ENCODE data around the gene EDAR. TPM values are rescaled to one million over a fixed set of nuclear protein-coding genes. Genes with fewer than 3 reads are reported as not detected.
A peak's percentile ranks its signal among the peaks of the same experiment; 100 is the strongest.

The EDAR gene
- not detected for polyA plus RNA-seq (2013, experiment 1 of 2)
- not detected for polyA plus RNA-seq (2013, experiment 2 of 2)

DNA sequence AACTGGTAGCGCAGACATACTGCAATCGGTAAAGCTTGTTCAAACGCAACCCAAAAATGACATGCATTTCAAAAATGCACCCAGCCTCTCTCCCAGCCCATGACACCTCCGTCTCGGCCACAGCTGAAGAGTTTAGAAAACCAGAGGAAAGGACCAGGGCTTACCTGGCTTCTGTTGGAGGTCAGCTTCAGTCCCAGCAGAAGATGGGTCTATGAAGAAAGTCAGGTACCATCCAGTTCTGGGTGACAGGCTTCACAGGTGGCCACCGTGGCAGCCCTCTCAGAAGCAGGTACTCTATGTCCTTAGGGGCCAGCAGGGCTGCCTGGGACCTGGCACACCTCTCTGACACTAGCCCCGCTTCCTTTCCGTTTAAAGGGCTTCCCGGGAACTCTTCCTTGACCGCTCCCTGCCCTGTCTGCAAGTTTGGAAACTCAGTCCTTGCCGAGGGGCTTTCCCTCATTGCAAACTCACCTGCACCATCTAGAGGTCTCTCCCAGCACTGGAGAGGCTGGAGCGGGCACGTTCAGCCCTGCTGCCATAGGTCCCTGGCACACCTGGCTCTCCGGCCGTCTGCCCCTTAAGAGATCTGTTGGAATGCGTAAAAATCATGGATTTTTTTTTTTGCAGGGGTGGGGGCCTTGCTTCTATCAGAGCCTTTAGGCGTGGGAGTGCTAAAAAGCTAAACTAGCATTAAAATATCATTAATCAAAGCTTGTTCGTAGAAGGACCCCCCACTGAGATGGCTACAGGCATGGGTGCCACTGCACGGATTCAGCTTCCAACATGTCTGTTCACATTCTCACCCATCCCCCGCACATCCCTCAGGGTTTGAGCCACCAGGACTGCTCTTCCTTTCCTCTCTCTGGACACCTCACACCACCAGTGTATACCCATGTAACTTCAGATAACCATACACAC, at the start of gene EDAR:
EDAR (minus strand) TSS at position 425 of the 918 bp plus-strand sequence. CDS start 58,206 bp downstream, outside the sequence.
- H2AK5ac ChIP-seq (ENCODE audit: low read length, severe bottlenecking): peak within 1 kb of the TSS; percentile 15
- WGBS: 56% methylated on average over 20 of the region's 20 CpGs
- peaks cover 58 to 93% of the 10 kb centered on the region in 2 experiments for H3K27me3 ChIP-seq (ENCODE audit: control insufficient read depth in 1 of 2, insufficient read depth in 1 of 2, low read length in 2 of 2)
- no peak within 1 kb of the TSS for H4K91ac ChIP-seq (ENCODE audit: low read length)
- H3K4me3 ChIP-seq (ENCODE audit: insufficient read depth in 1 of 2, low read depth in 1 of 2, low read length in 2 of 2): no peak within 1 kb of the TSS
- no peak within 1 kb of the TSS for H3K18ac ChIP-seq (ENCODE audit: low read depth in 1 of 2, low read length in 2 of 2)
- H2BK15ac ChIP-seq (ENCODE audit: low read depth, poor library complexity, severe bottlenecking): no peak within 1 kb of the TSS
- H3K23ac ChIP-seq (ENCODE audit: low read length in 2 of 2): no peak within 1 kb of the TSS
- H2BK120ac ChIP-seq (ENCODE audit: low read depth, low read length): no peak within 1 kb of the TSS
- no peaks in the 10 kb centered on the region for H3K36me3 ChIP-seq (ENCODE audit: control insufficient read depth in 1 of 2, insufficient read depth in 2 of 2, low read depth in 1 of 2, low read length in 2 of 2)
- H2BK12ac ChIP-seq (ENCODE audit: low read length in 2 of 2): no peak within 1 kb of the TSS
- no peaks in the 10 kb centered on the region for H3K9me3 ChIP-seq (ENCODE audit: control insufficient read depth, low read length)
- H3K79me1 ChIP-seq (replicated peaks; ENCODE audit: low read length, poor library complexity, severe bottlenecking): no peaks in the 10 kb centered on the region
- H3K14ac ChIP-seq (ENCODE audit: low read length in 2 of 2): no peak within 1 kb of the TSS
- peak within 1 kb of the TSS; percentile 56 for H3K4me2 ChIP-seq (ENCODE audit: low read length, poor library complexity, severe bottlenecking)
- H3K4ac ChIP-seq (ENCODE audit: low read depth in 1 of 2, low read length in 2 of 2): no peak within 1 kb of the TSS
- H3K4me1 ChIP-seq (ENCODE audit: control insufficient read depth, insufficient read depth, low read depth, low read length): peaks cover 13% of the 10 kb centered on the region
- H2AFZ ChIP-seq (ENCODE audit: low read depth, low read length): no peak within 1 kb of the TSS
- peak; percentile 27 for DNase-seq
- H4K8ac ChIP-seq (ENCODE audit: low read length): no peak within 1 kb of the TSS
- H3K9ac ChIP-seq (ENCODE audit: low read length): no peak within 1 kb of the TSS
- H3K27ac ChIP-seq (ENCODE audit: low read length, poor library complexity, severe bottlenecking): no peak within 1 kb of the TSS
- H2BK5ac ChIP-seq (ENCODE audit: low read depth, low read length, poor library complexity, severe bottlenecking): no peak within 1 kb of the TSS

GRCh38 chr2:109033171-109033570, 44.2 kb upstream of the EDAR start:
- Histone ChIP-seq H3K4me3 (ENCODE audit: insufficient read depth in 1 of 2, low read depth in 1 of 2, low read length in 2 of 2) (no peak overlapping the region), H2BK15ac (ENCODE audit: low read depth, poor library complexity, severe bottlenecking) (no peak overlapping the region), H2AFZ (ENCODE audit: low read depth, low read length) (no peak overlapping the region), H3K27me3 (ENCODE audit: control insufficient read depth in 1 of 2, insufficient read depth in 1 of 2, low read length in 2 of 2) (peaks cover 0 to 72% of the 10 kb centered on the region in 2 experiments), H3K14ac (ENCODE audit: low read length in 2 of 2) (no peak overlapping the region), H3K4ac (ENCODE audit: low read depth in 1 of 2, low read length in 2 of 2) (no peak overlapping the region), H3K23ac (ENCODE audit: low read length in 2 of 2) (no peak overlapping the region), H2BK5ac (ENCODE audit: low read depth, low read length, poor library complexity, severe bottlenecking) (no peak overlapping the region), H3K9me3 (ENCODE audit: control insufficient read depth, low read length) (no peaks in the 10 kb centered on the region), H3K36me3 (ENCODE audit: control insufficient read depth in 1 of 2, insufficient read depth in 2 of 2, low read depth in 1 of 2, low read length in 2 of 2) (no peaks in the 10 kb centered on the region), H3K27ac (ENCODE audit: low read length, poor library complexity, severe bottlenecking) (no peak overlapping the region), H3K4me2 (ENCODE audit: low read length, poor library complexity, severe bottlenecking) (no peak overlapping the region), H2BK120ac (ENCODE audit: low read depth, low read length) (no peak overlapping the region), H4K91ac (ENCODE audit: low read length) (no peak overlapping the region), H3K79me1 (replicated peaks; ENCODE audit: low read length, poor library complexity, severe bottlenecking) (no peaks in the 10 kb centered on the region), H3K4me1 (ENCODE audit: control insufficient read depth, insufficient read depth, low read depth, low read length) (peaks cover 6% of the 10 kb centered on the region), H3K18ac (ENCODE audit: low read depth in 1 of 2, low read length in 2 of 2) (no peak overlapping the region), H3K9ac (ENCODE audit: low read length) (no peak overlapping the region), H4K8ac (ENCODE audit: low read length) (no peak overlapping the region), H2AK5ac (ENCODE audit: low read length, severe bottlenecking) (no peak overlapping the region), H2BK12ac (ENCODE audit: low read length in 2 of 2) (no peak overlapping the region)
- no peak for DNase-seq
- WGBS: 94% methylated on average over 4 of the region's 6 CpGs

GRCh38 chr2:109032229-109032820, 43.3 kb upstream of the EDAR start:
- no peak overlapping the region for H3K9ac ChIP-seq (ENCODE audit: low read length)
- no peak overlapping the region for H2BK5ac ChIP-seq (ENCODE audit: low read depth, low read length, poor library complexity, severe bottlenecking)
- no peak overlapping the region for H2AFZ ChIP-seq (ENCODE audit: low read depth, low read length)
- H3K9me3 ChIP-seq (ENCODE audit: control insufficient read depth, low read length): no peaks in the 10 kb centered on the region
- no peak overlapping the region for H3K14ac ChIP-seq (ENCODE audit: low read length in 2 of 2)
- H3K79me1 ChIP-seq (replicated peaks; ENCODE audit: low read length, poor library complexity, severe bottlenecking): no peaks in the 10 kb centered on the region
- no peak overlapping the region for H3K27ac ChIP-seq (ENCODE audit: low read length, poor library complexity, severe bottlenecking)
- H4K8ac ChIP-seq (ENCODE audit: low read length): no peak overlapping the region
- no peak overlapping the region for H3K4ac ChIP-seq (ENCODE audit: low read depth in 1 of 2, low read length in 2 of 2)
- H3K27me3 ChIP-seq (ENCODE audit: control insufficient read depth in 1 of 2, insufficient read depth in 1 of 2, low read length in 2 of 2): peaks cover 0 to 65% of the 10 kb centered on the region in 2 experiments
- H2AK5ac ChIP-seq (ENCODE audit: low read length, severe bottlenecking): no peak overlapping the region
- no peak overlapping the region for H3K23ac ChIP-seq (ENCODE audit: low read length in 2 of 2)
- no peaks in the 10 kb centered on the region for H3K36me3 ChIP-seq (ENCODE audit: control insufficient read depth in 1 of 2, insufficient read depth in 2 of 2, low read depth in 1 of 2, low read length in 2 of 2)
- no peak overlapping the region for H2BK15ac ChIP-seq (ENCODE audit: low read depth, poor library complexity, severe bottlenecking)
- H4K91ac ChIP-seq (ENCODE audit: low read length): peak overlapping the region; percentile 46
- H2BK120ac ChIP-seq (ENCODE audit: low read depth, low read length): no peak overlapping the region
- H3K4me3 ChIP-seq (ENCODE audit: insufficient read depth in 1 of 2, low read depth in 1 of 2, low read length in 2 of 2): peak overlapping the region in 1 of 2 experiments; percentile 72
- H2BK12ac ChIP-seq (ENCODE audit: low read length in 2 of 2): no peak overlapping the region
- peaks cover 6% of the 10 kb centered on the region for H3K4me1 ChIP-seq (ENCODE audit: control insufficient read depth, insufficient read depth, low read depth, low read length)
- 45% methylated on average over 4 of the region's 9 CpGs for WGBS
- H3K4me2 ChIP-seq (ENCODE audit: low read length, poor library complexity, severe bottlenecking): peak overlapping the region; percentile 90
- H3K18ac ChIP-seq (ENCODE audit: low read depth in 1 of 2, low read length in 2 of 2): no peak overlapping the region
- DNase-seq: no peak

Data from mesenchymal stem cell (in vitro differentiated cells and primary cell).